Ishikawa (cell line): ENCODE data around the gene ACAA2.

Source experiments
- CEBPB ChIP-seq: IDR thresholded peaks from 2 replicates; pipeline ENCODE4 v1.6.1; 2012
- CREB1 ChIP-seq: IDR thresholded peaks from 2 replicates; pipeline ENCODE4 v1.6.1; 2012; ENCODE audit warnings: low read depth
- EGR1 ChIP-seq: IDR thresholded peaks from 2 replicates; pipeline ENCODE4 v1.6.1; 2012
- EP300 ChIP-seq: IDR thresholded peaks from 2 replicates; pipeline ENCODE4 v1.6.1; 2012; ENCODE audit warnings: borderline replicate concordance
- FOXM1 ChIP-seq: IDR thresholded peaks from 2 replicates; pipeline ENCODE4 v1.6.1; 2012; ENCODE audit warnings: low read depth, borderline replicate concordance
- NFIC ChIP-seq: IDR thresholded peaks from 2 replicates; pipeline ENCODE4 v1.6.1; 2012
- RAD21 ChIP-seq: IDR thresholded peaks from 2 replicates; pipeline ENCODE4 v1.6.1; 2012; ENCODE audit warnings: low read depth
- REST ChIP-seq: IDR thresholded peaks from 2 replicates; pipeline ENCODE4 v1.6.1; 2012; ENCODE audit warnings: low read depth, mild to moderate bottlenecking
- TAF1 ChIP-seq: IDR thresholded peaks from 2 replicates; pipeline ENCODE4 v1.6.1; 2012; ENCODE audit warnings: low read depth, mild to moderate bottlenecking
- TCF12 ChIP-seq: IDR thresholded peaks from 2 replicates; pipeline ENCODE4 v1.6.1; 2012; ENCODE audit warnings: low read depth
- TEAD4 ChIP-seq: IDR thresholded peaks from 2 replicates; pipeline ENCODE4 v1.6.1; 2012
- YY1 ChIP-seq: IDR thresholded peaks from 2 replicates; pipeline ENCODE4 v1.6.1; 2012; ENCODE audit warnings: low read depth
- ZBTB7A ChIP-seq: IDR thresholded peaks from 2 replicates; pipeline ENCODE4 v1.6.1; 2012; ENCODE audit warnings: low read depth
- TF ChIP-seq, protein P1 (sequence below): IDR thresholded peaks from 2 replicates; pipeline ENCODE4 v1.6.1; 2012

DNA sequence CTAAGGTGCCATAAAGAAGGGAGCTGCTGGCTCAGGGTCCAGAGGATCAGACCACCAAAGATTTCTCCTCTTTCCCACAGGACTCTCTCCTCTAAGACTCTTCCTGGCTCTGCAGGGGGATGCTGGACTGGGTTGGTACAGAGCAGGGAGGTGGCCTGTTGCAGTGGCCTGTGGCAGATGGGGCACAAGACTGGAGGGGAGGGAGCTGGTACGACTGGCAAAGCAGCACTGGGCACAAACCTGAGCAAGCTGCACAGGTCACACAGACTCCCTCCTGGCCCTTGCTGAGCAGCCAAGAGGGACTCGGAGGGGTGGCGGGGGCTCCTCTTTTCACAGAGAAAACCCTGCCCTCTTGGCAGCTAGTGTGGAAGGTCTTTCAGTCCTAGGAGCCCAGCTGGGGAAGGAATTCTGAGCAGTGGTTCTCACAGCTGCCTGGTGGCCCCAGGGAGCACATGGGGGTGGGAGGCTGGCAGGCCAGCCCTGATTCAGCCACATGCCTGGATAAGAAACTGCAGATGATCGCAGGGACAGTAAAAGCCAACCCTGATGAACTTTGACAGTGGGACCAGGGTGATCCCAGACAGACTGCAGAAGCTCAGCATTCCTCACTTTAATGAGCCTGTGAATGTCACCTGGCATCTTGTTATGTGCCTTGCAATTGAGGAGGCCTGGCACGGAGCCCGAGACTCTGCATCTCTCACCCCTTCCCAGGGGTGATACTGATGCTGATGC lies 32.5 kb upstream of the ACAA2 start:
- TF ChIP-seq, protein P1, sequence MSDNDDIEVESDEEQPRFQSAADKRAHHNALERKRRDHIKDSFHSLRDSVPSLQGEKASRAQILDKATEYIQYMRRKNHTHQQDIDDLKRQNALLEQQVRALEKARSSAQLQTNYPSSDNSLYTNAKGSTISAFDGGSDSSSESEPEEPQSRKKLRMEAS, result no peak
- TF ChIP-seq EP300 (no peak), REST (no peak), YY1 (no peak), ZBTB7A (no peak), EGR1 (no peak), TAF1 (no peak), CREB1 (no peak), RAD21 (no peak), FOXM1 (no peak), CEBPB (no peak), TCF12 (no peak), TEAD4 (no peak), NFIC (no peak)
